Measurements from ENCODE around the gene CHMP2A. TPM values are rescaled to one million over a fixed set of nuclear protein-coding genes. Genes with fewer than 3 reads are reported as not detected.

Gene CHMP2A
- total and polyA plus RNA-seq, 2 of the 13 experiments (the other 11 are each of a cell fraction or from before 2014, with no cell fraction given): 49.7 to 55.0 TPM

DNA sequence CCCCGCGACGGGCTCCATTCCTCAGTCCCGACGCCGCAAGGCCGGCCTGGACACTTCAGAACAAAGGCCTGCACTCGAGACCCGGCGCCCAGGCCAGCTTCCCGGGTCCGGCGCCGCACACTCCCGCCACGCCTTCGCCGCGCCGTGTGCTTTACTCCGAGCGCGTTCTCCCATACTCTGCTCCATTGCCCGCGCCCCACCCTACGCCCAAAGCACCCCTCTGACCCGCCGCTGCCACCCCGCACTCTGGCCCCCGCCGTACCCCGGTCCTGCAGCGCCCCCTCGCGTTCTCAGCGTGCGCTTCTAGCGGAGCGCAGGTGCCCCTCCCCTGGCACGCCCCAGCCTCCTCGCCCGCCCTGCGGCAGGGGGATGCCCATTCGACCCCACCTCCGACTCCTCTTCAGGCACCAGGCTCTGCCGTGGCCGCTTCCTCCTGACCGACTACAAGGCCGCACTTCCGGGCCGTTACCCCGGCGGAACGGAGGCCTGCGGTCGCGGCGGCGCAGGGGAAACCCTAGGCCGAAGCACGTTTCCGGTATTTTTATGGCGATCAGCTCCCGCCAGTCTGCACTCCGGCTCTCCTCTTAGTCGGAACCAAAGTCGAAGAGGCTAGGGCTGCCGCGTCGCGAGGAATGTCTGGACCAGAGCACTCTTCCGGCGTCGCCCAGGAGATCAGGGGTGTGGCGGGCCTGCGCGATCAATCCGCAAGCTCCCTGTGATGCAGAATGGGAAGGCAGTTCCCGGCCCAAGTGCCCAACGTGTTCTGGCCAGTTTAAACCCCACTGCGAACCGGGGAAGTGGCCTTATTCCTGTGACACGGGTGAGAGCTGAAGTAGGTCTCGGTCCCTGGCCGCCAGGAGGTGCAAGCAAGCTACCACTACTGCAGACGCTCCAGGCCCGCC is 35.3 kb downstream of the CHMP2A start, which contains the start of gene ZBTB45 (continued):
- TF ChIP-seq, protein P1, sequence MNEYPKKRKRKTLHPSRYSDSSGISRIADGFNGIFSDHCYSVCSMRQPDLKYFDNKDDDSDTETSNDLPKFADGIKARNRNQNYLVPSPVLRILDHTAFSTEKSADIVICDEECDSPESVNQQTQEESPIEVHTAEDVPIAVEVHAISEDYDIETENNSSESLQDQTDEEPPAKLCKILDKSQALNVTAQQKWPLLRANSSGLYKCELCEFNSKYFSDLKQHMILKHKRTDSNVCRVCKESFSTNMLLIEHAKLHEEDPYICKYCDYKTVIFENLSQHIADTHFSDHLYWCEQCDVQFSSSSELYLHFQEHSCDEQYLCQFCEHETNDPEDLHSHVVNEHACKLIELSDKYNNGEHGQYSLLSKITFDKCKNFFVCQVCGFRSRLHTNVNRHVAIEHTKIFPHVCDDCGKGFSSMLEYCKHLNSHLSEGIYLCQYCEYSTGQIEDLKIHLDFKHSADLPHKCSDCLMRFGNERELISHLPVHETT (CRISPR knock-in tag; conservative IDR thresholded peaks at IDR 0.05): peak; percentile 99
- TF ChIP-seq, protein P2, sequence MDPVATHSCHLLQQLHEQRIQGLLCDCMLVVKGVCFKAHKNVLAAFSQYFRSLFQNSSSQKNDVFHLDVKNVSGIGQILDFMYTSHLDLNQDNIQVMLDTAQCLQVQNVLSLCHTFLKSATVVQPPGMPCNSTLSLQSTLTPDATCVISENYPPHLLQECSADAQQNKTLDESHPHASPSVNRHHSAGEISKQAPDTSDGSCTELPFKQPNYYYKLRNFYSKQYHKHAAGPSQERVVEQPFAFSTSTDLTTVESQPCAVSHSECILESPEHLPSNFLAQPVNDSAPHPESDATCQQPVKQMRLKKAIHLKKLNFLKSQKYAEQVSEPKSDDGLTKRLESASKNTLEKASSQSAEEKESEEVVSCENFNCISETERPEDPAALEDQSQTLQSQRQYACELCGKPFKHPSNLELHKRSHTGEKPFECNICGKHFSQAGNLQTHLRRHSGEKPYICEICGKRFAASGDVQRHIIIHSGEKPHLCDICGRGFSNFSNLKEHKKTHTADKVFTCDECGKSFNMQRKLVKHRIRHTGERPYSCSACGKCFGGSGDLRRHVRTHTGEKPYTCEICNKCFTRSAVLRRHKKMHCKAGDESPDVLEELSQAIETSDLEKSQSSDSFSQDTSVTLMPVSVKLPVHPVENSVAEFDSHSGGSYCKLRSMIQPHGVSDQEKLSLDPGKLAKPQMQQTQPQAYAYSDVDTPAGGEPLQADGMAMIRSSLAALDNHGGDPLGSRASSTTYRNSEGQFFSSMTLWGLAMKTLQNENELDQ (CRISPR knock-in tag; IDR thresholded peaks at IDR 0.05; ENCODE audit: borderline replicate concordance): peak; percentile 51; the same call in 1 of the 2 replicates
- no peak for TF ChIP-seq ZNF383 (CRISPR knock-in tag; IDR thresholded peaks at IDR 0.05; ENCODE audit: borderline replicate concordance)
- TF ChIP-seq MTF2 (CRISPR knock-in tag; IDR thresholded peaks at IDR 0.05; ENCODE audit: borderline replicate concordance): peak; percentile 89; the same call in 1 of the 2 replicates
- no peak for TF ChIP-seq NFIB (CRISPR knock-in tag; IDR thresholded peaks at IDR 0.05; ENCODE audit: borderline replicate concordance)
- TF ChIP-seq, protein P3, sequence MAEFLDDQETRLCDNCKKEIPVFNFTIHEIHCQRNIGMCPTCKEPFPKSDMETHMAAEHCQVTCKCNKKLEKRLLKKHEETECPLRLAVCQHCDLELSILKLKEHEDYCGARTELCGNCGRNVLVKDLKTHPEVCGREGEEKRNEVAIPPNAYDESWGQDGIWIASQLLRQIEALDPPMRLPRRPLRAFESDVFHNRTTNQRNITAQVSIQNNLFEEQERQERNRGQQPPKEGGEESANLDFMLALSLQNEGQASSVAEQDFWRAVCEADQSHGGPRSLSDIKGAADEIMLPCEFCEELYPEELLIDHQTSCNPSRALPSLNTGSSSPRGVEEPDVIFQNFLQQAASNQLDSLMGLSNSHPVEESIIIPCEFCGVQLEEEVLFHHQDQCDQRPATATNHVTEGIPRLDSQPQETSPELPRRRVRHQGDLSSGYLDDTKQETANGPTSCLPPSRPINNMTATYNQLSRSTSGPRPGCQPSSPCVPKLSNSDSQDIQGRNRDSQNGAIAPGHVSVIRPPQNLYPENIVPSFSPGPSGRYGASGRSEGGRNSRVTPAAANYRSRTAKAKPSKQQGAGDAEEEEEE (CRISPR knock-in tag; IDR thresholded peaks at IDR 0.05; ENCODE audit: borderline replicate concordance): no peak; the same call in 1 of the 2 replicates
- TF ChIP-seq, protein P4, sequence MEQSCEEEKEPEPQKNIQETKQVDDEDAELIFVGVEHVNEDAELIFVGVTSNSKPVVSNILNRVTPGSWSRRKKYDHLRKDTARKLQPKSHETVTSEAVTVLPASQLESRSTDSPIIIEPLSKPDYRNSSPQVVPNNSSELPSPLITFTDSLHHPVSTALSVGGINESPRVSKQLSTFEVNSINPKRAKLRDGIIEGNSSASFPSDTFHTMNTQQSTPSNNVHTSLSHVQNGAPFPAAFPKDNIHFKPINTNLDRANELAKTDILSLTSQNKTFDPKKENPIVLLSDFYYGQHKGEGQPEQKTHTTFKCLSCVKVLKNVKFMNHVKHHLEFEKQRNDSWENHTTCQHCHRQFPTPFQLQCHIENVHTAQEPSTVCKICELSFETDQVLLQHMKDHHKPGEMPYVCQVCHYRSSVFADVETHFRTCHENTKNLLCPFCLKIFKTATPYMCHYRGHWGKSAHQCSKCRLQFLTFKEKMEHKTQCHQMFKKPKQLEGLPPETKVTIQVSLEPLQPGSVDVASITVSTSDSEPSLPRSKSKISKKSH (CRISPR knock-in tag; IDR thresholded peaks at IDR 0.05; ENCODE audit: borderline replicate concordance): peak; percentile 48; the same call in 1 of the 2 replicates
- peak; percentile 92 for TF ChIP-seq ASH2L (IDR thresholded peaks at IDR 0.05; ENCODE audit: insufficient read length, low read depth, low read length)
- peak; percentile 93 for TF ChIP-seq HIVEP1 (CRISPR knock-in tag; IDR thresholded peaks at IDR 0.05)
- peak; percentile 96 for TF ChIP-seq TARDBP (CRISPR knock-in tag; IDR thresholded peaks at IDR 0.05)
- TF ChIP-seq ZNF766 (CRISPR knock-in tag; IDR thresholded peaks at IDR 0.05; ENCODE audit: borderline replicate concordance): 0 out of 2 replicates have a peak, but pooled peaks have one; percentile 33
- TF ChIP-seq PCBP1 (IDR thresholded peaks at IDR 0.05; ENCODE audit: borderline replicate concordance, low read depth, low read length): peak; percentile 93
- peak; percentile 90 for TF ChIP-seq HOXD1 (CRISPR knock-in tag; IDR thresholded peaks at IDR 0.05)
- TF ChIP-seq, protein P5, sequence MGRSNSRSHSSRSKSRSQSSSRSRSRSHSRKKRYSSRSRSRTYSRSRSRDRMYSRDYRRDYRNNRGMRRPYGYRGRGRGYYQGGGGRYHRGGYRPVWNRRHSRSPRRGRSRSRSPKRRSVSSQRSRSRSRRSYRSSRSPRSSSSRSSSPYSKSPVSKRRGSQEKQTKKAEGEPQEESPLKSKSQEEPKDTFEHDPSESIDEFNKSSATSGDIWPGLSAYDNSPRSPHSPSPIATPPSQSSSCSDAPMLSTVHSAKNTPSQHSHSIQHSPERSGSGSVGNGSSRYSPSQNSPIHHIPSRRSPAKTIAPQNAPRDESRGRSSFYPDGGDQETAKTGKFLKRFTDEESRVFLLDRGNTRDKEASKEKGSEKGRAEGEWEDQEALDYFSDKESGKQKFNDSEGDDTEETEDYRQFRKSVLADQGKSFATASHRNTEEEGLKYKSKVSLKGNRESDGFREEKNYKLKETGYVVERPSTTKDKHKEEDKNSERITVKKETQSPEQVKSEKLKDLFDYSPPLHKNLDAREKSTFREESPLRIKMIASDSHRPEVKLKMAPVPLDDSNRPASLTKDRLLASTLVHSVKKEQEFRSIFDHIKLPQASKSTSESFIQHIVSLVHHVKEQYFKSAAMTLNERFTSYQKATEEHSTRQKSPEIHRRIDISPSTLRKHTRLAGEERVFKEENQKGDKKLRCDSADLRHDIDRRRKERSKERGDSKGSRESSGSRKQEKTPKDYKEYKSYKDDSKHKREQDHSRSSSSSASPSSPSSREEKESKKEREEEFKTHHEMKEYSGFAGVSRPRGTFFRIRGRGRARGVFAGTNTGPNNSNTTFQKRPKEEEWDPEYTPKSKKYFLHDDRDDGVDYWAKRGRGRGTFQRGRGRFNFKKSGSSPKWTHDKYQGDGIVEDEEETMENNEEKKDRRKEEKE (IDR thresholded peaks at IDR 0.05): no peak
- TF ChIP-seq NFE2L1 (CRISPR knock-in tag; IDR thresholded peaks at IDR 0.05; ENCODE audit: borderline replicate concordance): peak; percentile 70; the same call in 1 of the 2 replicates
- no peak for TF ChIP-seq HNF4G (IDR thresholded peaks at IDR 0.05; ENCODE audit: borderline replicate concordance, low read depth, low read length)
- 0 out of 2 replicates have a peak, but pooled peaks have one; percentile 56 for TF ChIP-seq HNF4G (CRISPR knock-in tag; IDR thresholded peaks at IDR 0.05; ENCODE audit: borderline replicate concordance, low read depth)
